B cell (primary cell): Measurements from ENCODE around the gene DACT2. TPM values are rescaled to one million over a fixed set of nuclear protein-coding genes. Genes with fewer than 3 reads are reported as not detected.

Experiments used
- ATAC-seq: fragments of 200-7000 bp; cut with Tn5 transposase; one replicate; pipeline ENCODE4 v1.10.0; 2021; ENCODE audit warnings: low read depth, mild to moderate bottlenecking, moderate number of reproducible peaks, moderate library complexity
- CTCF ChIA-PET: fragments of 350-600 bp; sonication (Branson Sonifier 250); formaldehyde crosslinking; loops from one replicate; lab custom pipeline; 2021; ENCODE audit warnings: antibody characterized with exemption, inconsistent platforms; lab: Charles Lee
- POLR2A ChIA-PET: fragments of 350-600 bp; sonication (Branson Sonifier 250); formaldehyde crosslinking; loops from one replicate; lab custom pipeline; 2021; ENCODE audit warnings: antibody characterized with exemption; lab: Charles Lee
- DNase-seq: peaks from one replicate; pipeline ENCODE4 v3.0.0; 2013
- H2AFZ ChIP-seq: 2 replicates; pipeline ENCODE4 v1.6.1; 2012; ENCODE audit warnings: mild to moderate bottlenecking, low read depth, low read length; ENCODE audit not compliant: insufficient read depth, poor library complexity, severe bottlenecking
- H3K27ac ChIP-seq, 2 donors: 1 replicate in 1 of 2; 2 replicates in 1 of 2; pipeline ENCODE4 v1.5.1; 2012 to 2013; ENCODE audit warnings: low read length in 2 of 2, mild to moderate bottlenecking in 2 of 2, moderate library complexity in 1 of 2
- H3K27me3 ChIP-seq, 4 experiments: fragments of 200-600 bp in 1 of 4; sonication (generic) in 1 of 4; replicated peaks in 1 of 4; 1 replicate in 2 of 4; 2 replicates in 2 of 4; pipeline versions ENCODE4 v1.6.1 to v1.7.0; 2013 to 2016; ENCODE audit warnings: low read length in 3 of 4, mild to moderate bottlenecking in 2 of 4, mixed read lengths in 1 of 4, moderate library complexity in 1 of 4; ENCODE audit not compliant: insufficient read depth in 4 of 4, control insufficient read depth in 3 of 4; ENCODE audit errors: control extremely low read depth in 1 of 4
- H3K36me3 ChIP-seq, 2 experiments: replicated peaks in 1 of 2; 1 replicate in 1 of 2; 2 replicates in 1 of 2; pipeline versions ENCODE4 v1.6.1 to v1.7.1; 2013; ENCODE audit warnings: low read length in 1 of 2; ENCODE audit not compliant: insufficient read depth in 2 of 2, control insufficient read depth in 1 of 2; ENCODE audit errors: control extremely low read depth in 1 of 2, extremely low read depth in 1 of 2
- H3K4me1 ChIP-seq, 2 donors: fragments of 200-600 bp in 1 of 2; sonication (generic) in 1 of 2; 1 replicate in 1 of 2; 2 replicates in 1 of 2; pipeline versions ENCODE4 v1.5.1 to v1.6.1; 2013 to 2017; ENCODE audit warnings: low read length in 2 of 2; ENCODE audit not compliant: control insufficient read depth in 2 of 2, insufficient read depth in 2 of 2
- H3K4me2 ChIP-seq: replicated peaks from 2 replicates; pipeline ENCODE3; 2012; ENCODE audit warnings: mild to moderate bottlenecking, low read depth, low read length; ENCODE audit not compliant: poor library complexity, severe bottlenecking
- H3K4me3 ChIP-seq, 5 experiments: fragments of 200-600 bp in 1 of 5; sonication (generic) in 1 of 5; 1 replicate in 3 of 5; 2 replicates in 2 of 5; pipeline versions ENCODE4 v1.5.1 to v1.7.0; 2011 to 2016; ENCODE audit warnings: low read length in 4 of 5, mild to moderate bottlenecking in 4 of 5, low read depth in 2 of 5, control low read depth in 1 of 5, moderate library complexity in 1 of 5; ENCODE audit not compliant: insufficient read depth in 1 of 5; ENCODE audit errors: control extremely low read depth in 1 of 5, extremely low read depth in 1 of 5
- H3K79me2 ChIP-seq: fragments of 200-600 bp; sonication (generic); one replicate; pipeline ENCODE4 v1.6.0; 2016; ENCODE audit warnings: low read length; ENCODE audit not compliant: control insufficient read depth, insufficient read depth
- H3K9ac ChIP-seq: fragments of 200-600 bp; sonication (generic); 2 replicates; pipeline ENCODE4 v1.6.1; 2017; ENCODE audit warnings: mild to moderate bottlenecking, low read length, moderate library complexity
- H3K9me3 ChIP-seq, 3 donors: one replicate each; pipeline versions ENCODE4 v1.6.1 to v1.7.1; 2013; ENCODE audit warnings: low read length in 2 of 3; ENCODE audit not compliant: control insufficient read depth in 2 of 3, insufficient read depth in 1 of 3; ENCODE audit errors: control extremely low read depth in 1 of 3
- H4K20me1 ChIP-seq: 2 replicates; pipeline ENCODE4 v1.6.0; 2012; ENCODE audit warnings: mild to moderate bottlenecking, low read length; ENCODE audit not compliant: insufficient read depth, control insufficient read depth, poor library complexity, severe bottlenecking
- H3K27ac Mint-ChIP-seq: one replicate; pipeline ENCODE4 v1.8.0; 2021; ENCODE audit warnings: mixed read lengths
- H3K27me3 Mint-ChIP-seq: one replicate; pipeline ENCODE4 v1.8.0; 2021; ENCODE audit warnings: mixed read lengths
- H3K4me1 Mint-ChIP-seq: one replicate; pipeline ENCODE4 v1.8.0; 2021; ENCODE audit warnings: mixed read lengths
- H3K4me3 Mint-ChIP-seq: one replicate; pipeline ENCODE4 v1.8.0; 2021; ENCODE audit warnings: mixed read lengths
- H3K9me3 Mint-ChIP-seq: one replicate; pipeline ENCODE4 v1.8.0; 2022; ENCODE audit warnings: mixed read lengths; ENCODE audit not compliant: insufficient read depth
- CTCF ChIP-seq: fragments of 200-600 bp; IDR thresholded peaks from one replicate; pipeline ENCODE4 v1.8.0; 2022; ENCODE audit warnings: antibody characterized with exemption, mild to moderate bottlenecking
- EZH2 ChIP-seq: IDR thresholded peaks from 2 replicates; pipeline ENCODE4 v1.6.1; 2012; ENCODE audit warnings: borderline replicate concordance, low read depth, mild to moderate bottlenecking, moderate library complexity, low read length; ENCODE audit not compliant: insufficient read depth, poor library complexity, severe bottlenecking
- WGBS: methylation state at CpG from one replicate; pipeline ENCODE4 v1.1.5; 2013; ENCODE audit warnings: missing lambda C conversion rate; ENCODE audit not compliant: insufficient coverage; 5-methylcytosine and 5-hydroxymethylcytosine counted together
- intact Hi-C: fragments of 100-400 bp; cut with micrococcal nuclease; formaldehyde crosslinking; loops from one replicate; pipeline ENCODE4 v1.10.0; 2022
- polyA plus RNA-seq: library from polyadenylated mRNA; depleted of rRNA; stranded (reverse); fragments of >200 nt; gene quantifications from 2 replicates; pipeline ENCODE4 v1.2.3, GENCODE V29; 2012
- total RNA-seq, 2 donors: library from RNA; stranded (reverse); fragments of 120-200 nt in 1 of 2; gene quantifications; 1 replicate in 1 of 2; 2 replicates in 1 of 2; pipeline versions ENCODE4 v1.2.3 to v1.2.4, GENCODE V29; 2013 to 2022

The DACT2 gene
- total and polyA plus RNA-seq, 2 donors (not counting 1 experiment from before 2014, with no cell fraction given), result not detected

- H3K9me3 ChIP-seq, result peaks cover 0 to 7% (median 0%) of the 10 kb centered on the region in 3 donors
- H4K20me1 ChIP-seq, result no peaks in the 10 kb centered on the region
- no peaks in the 10 kb centered on the region for H3K4me1 ChIP-seq
- no peaks in the 10 kb centered on the region for H3K9me3 Mint-ChIP-seq
- no peak overlapping the region for H3K27ac ChIP-seq
- TF ChIP-seq EZH2 (no peak), CTCF (no peak)
- no peaks in the 10 kb centered on the region for H3K79me2 ChIP-seq
- H3K27me3 ChIP-seq, result no peaks in the 10 kb centered on the region
- ATAC-seq (no peak), DNase-seq (no peak)
- no peak overlapping the region for H3K4me3 ChIP-seq
- no peak overlapping the region for H3K4me2 ChIP-seq
- WGBS, result 57% methylated on average over 28 of the region's 28 CpGs
- H2AFZ ChIP-seq, result no peak overlapping the region
- no peaks in the 10 kb centered on the region for H3K4me1 Mint-ChIP-seq
- CTCF ChIA-PET, result no interaction called here
- H3K9ac ChIP-seq, result no peak overlapping the region
- no peaks in the 10 kb centered on the region for H3K27me3 Mint-ChIP-seq
- H3K36me3 ChIP-seq, result no peaks in the 10 kb centered on the region
- no peak overlapping the region for H3K4me3 Mint-ChIP-seq
- POLR2A ChIA-PET, result no interaction called here
- H3K27ac Mint-ChIP-seq, result no peak overlapping the region
- intact Hi-C loops, result no loop called here
Observed at GRCh38 chr6:168355716-168356522, 36.3 kb upstream of the DACT2 start.

- no peaks in the 10 kb centered on the region for H3K79me2 ChIP-seq
- no peaks in the 10 kb centered on the region for H3K4me1 ChIP-seq
- POLR2A ChIA-PET, result no interaction called here
- no peaks in the 10 kb centered on the region for H4K20me1 ChIP-seq
- TF ChIP-seq CTCF (no peak), EZH2 (no peak)
- WGBS, result 95% methylated on average over 8 of the region's 10 CpGs
- no peak overlapping the region for H3K4me3 ChIP-seq
- CTCF ChIA-PET, result no interaction called here
- no peak overlapping the region for H2AFZ ChIP-seq
- Mint-ChIP-seq H3K9me3 (peaks cover 3% of the 10 kb centered on the region), H3K27me3 (no peaks in the 10 kb centered on the region), H3K4me1 (no peaks in the 10 kb centered on the region), H3K27ac (no peak overlapping the region), H3K4me3 (no peak overlapping the region)
- no peaks in the 10 kb centered on the region for H3K27me3 ChIP-seq
- no peak overlapping the region for H3K27ac ChIP-seq
- no peak overlapping the region for H3K9ac ChIP-seq
- intact Hi-C loops, result no loop called here
- H3K36me3 ChIP-seq, result no peaks in the 10 kb centered on the region
- no peak overlapping the region for H3K4me2 ChIP-seq
- DNase-seq (no peak), ATAC-seq (no peak)
- peaks cover 0 to 2% (median 0%) of the 10 kb centered on the region in 3 donors for H3K9me3 ChIP-seq
Observed at GRCh38 chr6:168354338-168354737, 34.8 kb upstream of the DACT2 start.
